GM12878 (cell line): Measurements from ENCODE around the gene AMY2B. TPM values are rescaled to one million over a fixed set of nuclear protein-coding genes. Genes with fewer than 3 reads are reported as not detected.

Source experiments
- ATAC-seq: fragments of 200-7000 bp; cut with Tn5 transposase; 3 replicates; pipeline ENCODE4 v1.9.1; 2020; ENCODE audit warnings: mild to moderate bottlenecking, moderate library complexity
- BruUV-seq: library from RNA; stranded (reverse); fragments of 400-500 nt; replicated peaks from 2 replicates; lab custom pipeline; 2021; lab: Mats Ljungman, UMichigan
- CTCF ChIA-PET: fragments of 300-600 bp; sonication (Branson Sonifier 250); formaldehyde crosslinking; extraction: SDS; loops from one replicate; lab custom pipeline; 2021; ENCODE audit warnings: inconsistent platforms; lab: Yijun Ruan, JAX
- POLR2A ChIA-PET: fragments of 350-600 bp; formaldehyde crosslinking; extraction: SDS; loops from one replicate; lab custom pipeline; 2021; ENCODE audit warnings: inconsistent platforms; lab: Charles Lee
- RAD21 ChIA-PET: fragments of 300-600 bp; sonication (Branson Sonifier 250); formaldehyde crosslinking; loops from one replicate; lab custom pipeline; 2023; ENCODE audit warnings: antibody characterized with exemption; ENCODE audit not compliant: unreplicated experiment; lab: Charles Lee
- SMC1A ChIA-PET: fragments of 300-600 bp; sonication (Branson Sonifier 250); formaldehyde crosslinking; loops from one replicate; lab custom pipeline; 2023; ENCODE audit not compliant: unreplicated experiment, uncharacterized antibody; lab: Charles Lee
- DNase-seq: peaks from one replicate; pipeline ENCODE4 v3.0.0-alpha.2; 2011; ENCODE audit warnings: low read depth, low spot score
- FAIRE-seq: peaks from 3 replicates; lab custom pipeline; 2011; peaks lifted over from hg19 to GRCh38; lab: Jason Lieb, UNC
- H2AFZ ChIP-seq: 2 replicates; pipeline ENCODE4 v1.6.0; 2011; ENCODE audit warnings: low read depth, low read length, control low read depth; ENCODE audit not compliant: control insufficient read depth
- H3K27ac ChIP-seq: 2 replicates; pipeline ENCODE4 v1.5.1; 2011; ENCODE audit warnings: control low read depth; ENCODE audit not compliant: control insufficient read depth, insufficient read depth
- H3K27me3 ChIP-seq, 2 experiments: replicated peaks in 1 of 2; 2 replicates each; pipeline versions ENCODE4 v1.6.0 to v1.6.1; 2011; ENCODE audit warnings: low read length in 1 of 2; ENCODE audit not compliant: control insufficient read depth in 2 of 2, insufficient read depth in 2 of 2
- H3K36me3 ChIP-seq, 2 experiments: 2 replicates each; pipeline ENCODE4 v1.5.1; 2011; ENCODE audit warnings: low read length in 1 of 2; ENCODE audit not compliant: control insufficient read depth in 2 of 2, insufficient read depth in 2 of 2
- H3K4me1 ChIP-seq: 2 replicates; pipeline ENCODE4 v1.6.1; 2011; ENCODE audit warnings: mild to moderate bottlenecking, low read length, moderate library complexity, mixed read lengths; ENCODE audit not compliant: control insufficient read depth, insufficient read depth
- H3K4me2 ChIP-seq: 2 replicates; pipeline ENCODE4 v1.6.0; 2011; ENCODE audit warnings: control low read depth; ENCODE audit not compliant: control insufficient read depth, insufficient read depth
- H3K4me3 ChIP-seq: fragments of 200-600 bp; sonication (generic); 2 replicates; pipeline ENCODE4 v1.5.1; 2016
- H3K79me2 ChIP-seq: 2 replicates; pipeline ENCODE4 v1.6.0; 2011; ENCODE audit warnings: low read length; ENCODE audit not compliant: control insufficient read depth, insufficient read depth
- H3K9ac ChIP-seq: 2 replicates; pipeline ENCODE4 v1.8.0; 2011; ENCODE audit warnings: low read length, control low read depth, mixed read lengths; ENCODE audit not compliant: control insufficient read depth, insufficient read depth
- H3K9me3 ChIP-seq: replicated peaks from 3 replicates; pipeline ENCODE4 v1.5.1; 2011; ENCODE audit warnings: mild to moderate bottlenecking, low read length; ENCODE audit not compliant: control insufficient read depth, insufficient read depth
- H4K20me1 ChIP-seq: 2 replicates; pipeline ENCODE4 v1.6.0; 2011; ENCODE audit not compliant: control insufficient read depth, insufficient read depth
- BHLHE40 ChIP-seq, 2 experiments: fragments of 450-650 bp in 1 of 2; IDR thresholded peaks; 2 replicates each; pipeline ENCODE4 v1.6.1; 2011 to 2017; ENCODE audit warnings: low read depth in 2 of 2, borderline replicate concordance in 1 of 2, improper control_type of control experiment in 1 of 2, low read length in 1 of 2, mild to moderate bottlenecking in 1 of 2
- CHD2 ChIP-seq: IDR thresholded peaks from 2 replicates; pipeline ENCODE4 v1.6.1; 2011; ENCODE audit warnings: low read depth, low read length, improper control_type of control experiment, borderline replicate concordance
- DPF2 ChIP-seq: fragments of 450-650 bp; IDR thresholded peaks from 2 replicates; pipeline ENCODE4 v1.6.1; 2017; ENCODE audit warnings: mild to moderate bottlenecking
- FOXK2 ChIP-seq: fragments of 450-650 bp; IDR thresholded peaks from 2 replicates; pipeline ENCODE4 v1.6.1; 2017; ENCODE audit warnings: mild to moderate bottlenecking, moderate library complexity
- MYB ChIP-seq: fragments of 150-350 bp; IDR thresholded peaks from 2 replicates; pipeline ENCODE4 v1.6.1; 2014; ENCODE audit warnings: mild to moderate bottlenecking, low read depth, low read length, borderline replicate concordance
- NFIC ChIP-seq: IDR thresholded peaks from 2 replicates; pipeline ENCODE4 v1.6.1; 2012; ENCODE audit warnings: low read depth, mild to moderate bottlenecking, inconsistent platforms, low read length, moderate library complexity
- POLR2AphosphoS2 ChIP-seq: IDR thresholded peaks from 2 replicates; pipeline ENCODE4 v1.6.1; 2011; ENCODE audit warnings: low read depth, mild to moderate bottlenecking, low read length, improper control_type of control experiment, moderate library complexity
- SIN3A ChIP-seq: IDR thresholded peaks from 2 replicates; pipeline ENCODE4 v1.6.1; 2012; ENCODE audit warnings: low read depth, low read length, improper control_type of control experiment
- WGBS: methylation state at CpG from one replicate; pipeline ENCODE4 v1.1.6; 2016; ENCODE audit warnings: low lambda C conversion rate; ENCODE audit not compliant: insufficient replicate concordance, insufficient coverage; ENCODE audit errors: missing lambda C conversion rate; 5-methylcytosine and 5-hydroxymethylcytosine counted together
- in situ Hi-C: fragments of 300-500 bp; cut with MboI; formaldehyde crosslinking; loops from 9 replicates; pipeline ENCODE4 v1.14.3; 2018; ENCODE audit warnings: mixed read lengths
- intact Hi-C: fragments of 100-400 bp; cut with micrococcal nuclease; formaldehyde crosslinking; loops from one replicate; pipeline ENCODE4 v1.14.2; 2022; ENCODE audit not compliant: unreplicated experiment
- polyA plus RNA-seq, 11 experiments: library from polyadenylated mRNA; depleted of rRNA in 4 of 11; unstranded in 6 of 11; stranded (reverse) in 5 of 11; fragments of >200 nt; fragmentation: Nextera tagmentation in 4 of 11; fragmentation: Illumina TruSeq in 1 of 11; extraction: Ambion mirVana in 4 of 11; extraction: Trizol in 1 of 11; gene quantifications; 1 replicate in 1 of 11; 2 replicates in 10 of 11; pipeline versions ENCODE4 v1.2.1 to v1.2.3, GENCODE V29; 2011 to 2016; ENCODE audit warnings: inconsistent platforms in 2 of 11, missing spikeins in 2 of 11, low read depth in 1 of 11
- total RNA-seq, 4 experiments: library from RNA; depleted of rRNA in 3 of 4; stranded (reverse); fragments of >200 nt in 3 of 4; fragmentation: Illumina TruSeq in 1 of 4; extraction: Trizol in 1 of 4; gene quantifications; 2 replicates each; pipeline versions ENCODE4 v1.2.1 to v1.2.3, GENCODE V29; 2013 to 2021
- TF ChIP-seq, protein P1 (sequence below): fragments of 450-650 bp; IDR thresholded peaks from 2 replicates; pipeline ENCODE4 v1.6.1; 2016; ENCODE audit warnings: mild to moderate bottlenecking

AMY2B gene
- total and polyA plus RNA-seq, 10 of the 15 experiments (the other 5 are each of a cell fraction or from before 2014, with no cell fraction given), result 2.1 to 9.9 (median 4.8) TPM

DNA sequence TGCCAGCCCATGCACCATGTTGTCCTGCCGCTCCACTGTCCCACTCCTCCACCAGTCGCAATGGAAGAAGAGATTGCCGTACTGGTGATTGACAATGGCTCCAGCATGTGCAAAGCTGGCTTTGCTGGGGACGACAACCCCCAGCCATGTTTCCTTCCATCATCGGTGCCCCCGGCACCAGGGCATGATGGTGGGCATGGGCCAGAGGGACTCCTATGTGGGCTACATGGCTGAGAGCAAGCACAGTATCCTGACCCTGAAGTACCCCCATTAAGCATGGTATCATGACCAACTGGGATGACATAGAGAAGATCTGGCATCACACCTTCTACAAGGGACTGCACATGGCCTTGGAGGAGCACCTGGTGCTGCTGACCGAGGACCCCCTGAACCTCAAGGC, 1.9 kb upstream of the AMY2B start:
- Histone ChIP-seq H3K79me2 (no peaks in the 10 kb centered on the region), H3K4me2 (no peak overlapping the region), H3K4me3 (no peak overlapping the region), H3K27me3 (no peaks in the 10 kb centered on the region), H3K4me1 (no peaks in the 10 kb centered on the region), H3K27ac (no peak overlapping the region), H3K36me3 (no peaks in the 10 kb centered on the region), H2AFZ (no peak overlapping the region), H4K20me1 (no peaks in the 10 kb centered on the region), H3K9ac (no peak overlapping the region), H3K9me3 (peaks cover 2% of the 10 kb centered on the region; the same call in 1 of the 3 replicates)
- ChIA-PET POLR2A (no interaction called here), CTCF (no interaction called here), RAD21 (no interaction called here), SMC1A (no interaction called here)
- ATAC-seq, result no peak
- no peak for DNase-seq
- BruUV-seq, result no TSS peak
- 94% methylated on average over 7 of the region's 7 CpGs for WGBS
- TF ChIP-seq SIN3A (no peak), BHLHE40 (IDR thresholded peaks at IDR 0.05; ENCODE audit: borderline replicate concordance in 1 of 2, low read depth in 2 of 2, low read length in 1 of 2) (no peak), NFIC (no peak), MYB (no peak), CHD2 (no peak), DPF2 (no peak), FOXK2 (no peak), POLR2AphosphoS2 (no peak)
- TF ChIP-seq, protein P1, sequence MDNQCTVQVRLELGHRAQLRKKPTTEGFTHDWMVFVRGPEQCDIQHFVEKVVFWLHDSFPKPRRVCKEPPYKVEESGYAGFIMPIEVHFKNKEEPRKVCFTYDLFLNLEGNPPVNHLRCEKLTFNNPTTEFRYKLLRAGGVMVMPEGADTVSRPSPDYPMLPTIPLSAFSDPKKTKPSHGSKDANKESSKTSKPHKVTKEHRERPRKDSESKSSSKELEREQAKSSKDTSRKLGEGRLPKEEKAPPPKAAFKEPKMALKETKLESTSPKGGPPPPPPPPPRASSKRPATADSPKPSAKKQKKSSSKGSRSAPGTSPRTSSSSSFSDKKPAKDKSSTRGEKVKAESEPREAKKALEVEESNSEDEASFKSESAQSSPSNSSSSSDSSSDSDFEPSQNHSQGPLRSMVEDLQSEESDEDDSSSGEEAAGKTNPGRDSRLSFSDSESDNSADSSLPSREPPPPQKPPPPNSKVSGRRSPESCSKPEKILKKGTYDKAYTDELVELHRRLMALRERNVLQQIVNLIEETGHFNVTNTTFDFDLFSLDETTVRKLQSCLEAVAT, result no peak
- FAIRE-seq, result no peak
- intact Hi-C loops (no loop called here), in situ Hi-C loops (no loop called here)
